Fibroblast of villous mesenchyme (primary cell): ENCODE measurements around the gene GLDN. TPM values are rescaled to one million over a fixed set of nuclear protein-coding genes. Genes with fewer than 3 reads are reported as not detected.
"Not testable (repeated sequence)": the region's sequence is repeated elsewhere in the genome, so short reads cannot be mapped to it uniquely, and the experiment has no call there.

Source experiments
- DNase-seq: peaks from one replicate; pipeline ENCODE4 v3.0.0-alpha.2; 2010; ENCODE audit warnings: low read depth
- H3K4me3 ChIP-seq: 2 replicates; pipeline ENCODE4 v1.5.1; 2011; ENCODE audit warnings: low read depth, mild to moderate bottlenecking, low read length
- CTCF ChIP-seq: IDR thresholded peaks from 2 replicates; pipeline ENCODE4 v1.5.1; 2012; ENCODE audit warnings: low read depth, mild to moderate bottlenecking, low read length; ENCODE audit not compliant: insufficient read depth
- total RNA-seq: library from RNA; depleted of rRNA; stranded (reverse); fragments of >200 nt; gene quantifications from 2 replicates; pipeline ENCODE4 v1.2.3, GENCODE V29; 2012

Gene GLDN
- total RNA-seq, 1 donor, result 0.43 TPM

- DNase-seq, result no peak
- TF ChIP-seq CTCF, result no peak
- no peak overlapping the region for H3K4me3 ChIP-seq
These were observed 83.3 kb downstream of the GLDN start for GRCh38 chr15:51424780-51425179.

GRCh38 chr15:51425517-51426040 is 84.1 kb downstream of the GLDN start:
- no peak for TF ChIP-seq CTCF
- peak; percentile 30 for DNase-seq

GRCh38 chr15:51438526-51438925 is 97.1 kb downstream of the GLDN start:
- H3K4me3 ChIP-seq, result no peak overlapping the region
- TF ChIP-seq CTCF, result no peak
- DNase-seq, result no peak

More at GRCh38 chr15:51425517-51426040, 84.1 kb downstream of the GLDN start:
- no peak overlapping the region for H3K4me3 ChIP-seq

GRCh38 chr15:51443282-51443914 is 101.9 kb downstream of the GLDN start:
- DNase-seq, result no peak

GRCh38 chr15:51444112-51444511 is 102.7 kb downstream of the GLDN start:
- no peak for DNase-seq
- H3K4me3 ChIP-seq, result no peak overlapping the region
- no peak for TF ChIP-seq CTCF

More at GRCh38 chr15:51443282-51443914, 101.9 kb downstream of the GLDN start:
- H3K4me3 ChIP-seq, result no peak overlapping the region
- TF ChIP-seq CTCF, result no peak

- no peak for DNase-seq
- H3K4me3 ChIP-seq, result no peak overlapping the region
These were observed 103.4 kb downstream of the GLDN start for GRCh38 chr15:51444807-51445206.

GRCh38 chr15:51446029-51446744 is 104.7 kb downstream of the GLDN start:
- not testable (repeated sequence) for H3K4me3 ChIP-seq, DNase-seq

More at GRCh38 chr15:51444807-51445206, 103.4 kb downstream of the GLDN start:
- TF ChIP-seq CTCF, result no peak
